ENCODE measurements around the gene CUX1.
"Not testable (repeated sequence)": the region's sequence is repeated elsewhere in the genome, so short reads cannot be mapped to it uniquely, and the experiment has no call there.

- not testable (repeated sequence) for TF ChIP-seq ESRRA (CRISPR knock-in tag; IDR thresholded peaks at IDR 0.05; ENCODE audit: borderline replicate concordance); USF2 (CRISPR knock-in tag; IDR thresholded peaks at IDR 0.05); ZNF121 (CRISPR knock-in tag; IDR thresholded peaks at IDR 0.05); KAT7 (CRISPR knock-in tag; IDR thresholded peaks at IDR 0.05; ENCODE audit: borderline replicate concordance); CTCF (IDR thresholded peaks at IDR 0.05); ATF6 (CRISPR knock-in tag; IDR thresholded peaks at IDR 0.05); MYBL2 (CRISPR knock-in tag; IDR thresholded peaks at IDR 0.05); USF1 (CRISPR knock-in tag; IDR thresholded peaks at IDR 0.05); NR3C1 (CRISPR knock-in tag; conservative IDR thresholded peaks at IDR 0.05; ENCODE audit: low read depth); GABPB1 (CRISPR knock-in tag; IDR thresholded peaks at IDR 0.05); ATF1 (CRISPR knock-in tag; IDR thresholded peaks at IDR 0.05); CBFB (CRISPR knock-in tag; IDR thresholded peaks at IDR 0.05; ENCODE audit: low read depth)
Observed at GRCh38 chr7:101849314-101849713, 31.9 kb downstream of the CUX1 start.
